Hematopoietic multipotent progenitor cell (in vitro differentiated cells): ENCODE measurements around the gene LGI2. TPM values are rescaled to one million over a fixed set of nuclear protein-coding genes. Genes with fewer than 3 reads are reported as not detected.

Experiments used
- DNase-seq, 3 donors: peaks; one replicate each; pipeline ENCODE4 v3.0.0-alpha.2; 2011 to 2015; ENCODE audit warnings: low read depth in 2 of 3, low spot score in 2 of 3
- total RNA-seq: library from RNA; depleted of rRNA; stranded (reverse); fragments of >200 nt; gene quantifications from one replicate; pipeline ENCODE4 v1.2.3, GENCODE V29; 2012

The LGI2 gene
- total RNA-seq, 1 donor = not detected

- no peak for DNase-seq
These were observed 61.8 kb downstream of the LGI2 start for GRCh38 chr4:24968992-24969391.

DNA sequence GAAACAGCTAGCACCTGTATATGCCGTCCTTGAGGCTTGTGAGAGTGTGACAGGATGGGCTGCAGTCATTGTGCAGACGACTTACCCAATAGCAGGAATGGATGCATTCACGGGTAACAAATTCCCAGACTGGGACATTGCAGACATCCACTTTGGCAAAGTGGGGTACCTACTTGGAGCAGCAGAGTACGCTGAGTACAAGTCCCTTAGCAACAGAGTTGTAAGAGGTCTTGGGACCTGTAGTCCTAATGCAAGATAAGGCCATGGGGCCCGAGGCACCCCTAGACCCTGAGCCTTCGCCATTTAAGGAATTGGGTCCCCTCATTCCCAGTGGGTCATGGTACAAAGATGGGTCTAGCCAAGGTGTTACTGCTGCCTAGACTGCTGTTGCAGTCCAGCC, 62.5 kb downstream of the LGI2 start:
- DNase-seq = no peak

DNA sequence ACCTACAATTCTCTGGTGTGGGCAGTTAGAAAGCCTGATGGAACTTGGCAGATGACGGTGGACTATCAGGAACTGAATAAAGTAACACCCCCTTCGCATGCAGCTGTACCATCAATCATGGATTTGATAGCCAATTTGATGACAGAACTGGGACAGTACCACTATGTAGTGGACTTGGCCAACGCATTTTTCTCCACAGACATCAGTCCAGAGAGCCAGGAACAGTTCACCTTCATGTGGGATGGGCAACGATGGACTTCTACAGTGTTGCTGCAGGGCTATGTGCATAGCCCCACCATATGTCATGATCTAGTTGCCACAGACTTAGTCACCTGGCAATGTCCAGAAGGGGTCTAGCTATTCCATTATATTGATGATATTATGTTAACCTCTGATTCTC, 63.4 kb downstream of the LGI2 start:
- no peak for DNase-seq

DNA sequence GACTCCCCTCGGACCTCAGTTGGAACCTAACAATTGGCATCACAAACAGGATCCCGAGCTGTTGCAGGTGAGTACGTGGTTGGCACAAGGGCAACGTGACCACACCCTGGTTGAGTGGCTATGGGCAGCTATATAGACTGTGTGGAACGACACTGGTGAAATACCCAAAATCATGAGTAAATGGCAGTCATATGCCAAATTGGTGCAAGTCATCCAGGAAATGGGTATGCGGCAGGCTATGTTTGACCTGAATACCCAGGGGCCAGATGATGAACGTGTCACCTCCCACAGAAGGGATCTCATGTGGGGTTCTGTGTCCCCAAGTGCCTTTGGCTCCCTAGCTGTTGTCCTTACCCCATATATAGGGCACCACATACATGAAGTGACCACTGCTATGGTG, 64.7 kb downstream of the LGI2 start:
- DNase-seq = no peak

- peak in 2 of 3 donors; percentile 27 to 37 for DNase-seq
These were observed 65.1 kb downstream of the LGI2 start for GRCh38 chr4:24965627-24966026.

DNA sequence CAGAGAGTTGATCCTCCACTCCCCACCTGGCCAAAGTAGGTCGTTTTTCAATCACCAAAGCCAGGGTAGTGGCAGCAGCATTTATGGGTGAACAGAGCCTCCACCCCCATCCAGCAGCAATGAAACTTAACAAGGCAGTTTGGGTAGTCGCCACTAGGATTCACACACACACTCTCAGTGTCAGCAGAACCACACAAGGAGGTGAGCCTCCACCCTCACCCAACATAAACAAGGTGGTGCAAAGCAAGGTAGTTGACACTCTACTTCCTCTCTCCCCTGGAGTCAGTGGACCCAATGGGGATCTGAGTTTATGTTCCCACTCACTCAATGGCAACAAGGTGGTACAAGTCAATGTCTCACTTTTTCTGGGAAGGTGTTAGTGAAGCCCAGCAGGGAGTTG, 67.5 kb downstream of the LGI2 start:
- no peak for DNase-seq

DNA sequence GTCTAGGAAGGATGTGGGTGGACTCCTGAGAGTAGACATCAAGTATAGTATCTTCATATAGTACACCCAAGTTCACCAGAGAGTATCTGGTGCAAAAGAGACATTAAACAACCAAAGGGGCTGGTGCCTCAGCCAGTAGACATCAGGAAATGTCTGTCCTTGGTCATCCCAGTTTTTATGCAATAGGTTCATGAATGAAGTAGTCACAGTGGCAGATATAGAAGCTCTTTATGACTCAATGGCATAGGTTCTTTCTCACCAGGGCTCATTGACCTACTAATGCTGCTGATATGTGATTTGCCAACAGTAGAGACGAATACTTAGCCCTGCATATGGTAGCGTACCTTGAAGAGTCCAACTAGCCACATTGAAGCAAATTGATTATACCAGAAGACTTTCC, 72.9 kb downstream of the LGI2 start:
- no peak for DNase-seq

DNA sequence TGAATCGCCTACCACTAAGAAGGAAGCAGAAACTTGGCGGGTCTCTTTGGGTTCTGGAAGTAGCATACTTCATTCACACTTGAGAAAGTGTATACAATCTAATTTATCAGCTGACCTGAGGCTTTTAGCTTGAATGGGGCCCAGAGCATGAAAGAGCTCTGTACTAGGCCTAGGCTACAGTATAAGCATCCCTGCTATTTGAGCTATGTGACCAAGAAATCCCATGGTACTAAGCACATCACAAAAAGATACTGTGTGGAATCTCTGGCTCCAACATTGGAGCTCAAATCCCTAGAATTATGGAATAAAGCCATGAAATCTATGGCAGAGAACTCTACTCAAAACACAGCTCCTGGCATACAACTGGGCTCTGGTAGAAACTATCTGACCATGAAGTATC, 74.0 kb downstream of the LGI2 start:
- DNase-seq = no peak

DNA sequence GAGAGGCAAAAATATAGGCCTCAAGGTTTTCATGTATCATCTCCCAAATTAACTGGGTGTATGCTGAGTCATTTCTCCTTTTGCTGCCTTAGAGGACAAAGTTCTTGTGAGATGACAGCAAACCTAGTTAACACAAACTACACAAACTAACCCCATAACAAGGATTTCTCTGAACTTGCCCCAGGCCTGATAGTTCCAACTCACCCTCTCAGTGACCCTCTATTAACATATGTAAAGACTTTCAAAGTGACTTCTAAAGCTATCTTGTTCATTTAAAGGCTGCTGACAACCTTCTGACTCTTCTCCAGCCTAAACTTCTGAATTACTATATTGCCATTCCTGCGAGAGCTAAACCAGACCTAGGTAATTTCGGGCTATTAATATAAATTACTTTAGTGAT, 74.7 kb downstream of the LGI2 start:
- DNase-seq = no peak

GRCh38 chr4:24952667-24953066, 78.1 kb downstream of the LGI2 start:
- no peak for DNase-seq

- no peak for DNase-seq
These were observed 80.8 kb downstream of the LGI2 start for GRCh38 chr4:24949970-24950369.

Other genes with a start within 250 kb of the LGI2 start
- not detected for gene SOD3, start 235.4 kb downstream of the LGI2 start, total RNA-seq
- 2.7 TPM for gene CCDC149, start 117.9 kb downstream of the LGI2 start, total RNA-seq
- gene SEPSECS, start 129.5 kb upstream of the LGI2 start, total RNA-seq = 6.7 TPM
- gene PI4K2B, start 203.1 kb upstream of the LGI2 start, total RNA-seq = 7.8 TPM